ENCODE measurements around the gene HBM. TPM values are rescaled to one million over a fixed set of nuclear protein-coding genes. Genes with fewer than 3 reads are reported as not detected.
"Not testable (repeated sequence)": the region's sequence is repeated elsewhere in the genome, so short reads cannot be mapped to it uniquely, and the experiment has no call there.

Gene HBM
- total and polyA plus RNA-seq, 3 donors from 2014 or later: 1.6 to 3.7 TPM; not detected in 1

GRCh38 chr16:154217-155030 is 11.4 kb upstream of the HBM start:
- no peaks in the 10 kb centered on the region for H3K9me3 ChIP-seq
- no peak overlapping the region for H3K27ac ChIP-seq
- TF ChIP-seq POLR2A (IDR thresholded peaks at IDR 0.05) (no peak), CTCF (IDR thresholded peaks at IDR 0.05) (no peak)
- WGBS, 2 donors: 2 to 3% methylated on average over 25 to 32 of the region's 59 CpGs
- DNase-seq: no peak
- peaks cover 5% of the 10 kb centered on the region for H3K4me1 ChIP-seq
- intact Hi-C loops (cut with DNase I; ENCODE audit: low total_unique reads): no loop called here
- no peaks in the 10 kb centered on the region for H3K36me3 ChIP-seq (ENCODE audit: low read depth, missing control alignments)
- no peaks in the 10 kb centered on the region for H3K27me3 ChIP-seq
- H3K4me3 ChIP-seq: peak overlapping the region; percentile 36 to 51

GRCh38 chr16:155031-155398 is 10.8 kb upstream of the HBM start:
- Histone ChIP-seq H3K4me1 (peaks cover 5% of the 10 kb centered on the region), H3K36me3 (ENCODE audit: low read depth, missing control alignments) (no peaks in the 10 kb centered on the region), H3K4me3 (peak overlapping the region in 1 of 2 donors; percentile 51), H3K9me3 (no peaks in the 10 kb centered on the region), H3K27me3 (no peaks in the 10 kb centered on the region), H3K27ac (no peak overlapping the region)
- intact Hi-C loops (cut with DNase I; ENCODE audit: low total_unique reads): no loop called here
- TF ChIP-seq POLR2A (IDR thresholded peaks at IDR 0.05) (no peak), CTCF (IDR thresholded peaks at IDR 0.05) (no peak)
- no peak for DNase-seq
- 45 to 57% methylated on average over 7 of the region's 7 CpGs for WGBS, 2 donors

GRCh38 chr16:159136-159849 is 6.5 kb upstream of the HBM start:
- TF ChIP-seq POLR2A (IDR thresholded peaks at IDR 0.05) (no peak), CTCF (IDR thresholded peaks at IDR 0.05) (no peak)
- WGBS, 2 donors: 65 to 72% methylated on average over 6 of the region's 6 CpGs
- H3K4me1 ChIP-seq: peaks cover 4% of the 10 kb centered on the region
- no peaks in the 10 kb centered on the region for H3K36me3 ChIP-seq (ENCODE audit: low read depth, missing control alignments)
- DNase-seq: no peak
- H3K9me3 ChIP-seq: no peaks in the 10 kb centered on the region
- no peak overlapping the region for H3K4me3 ChIP-seq
- intact Hi-C loops (cut with DNase I; ENCODE audit: low total_unique reads): no loop called here
- H3K27ac ChIP-seq: no peak overlapping the region
- no peaks in the 10 kb centered on the region for H3K27me3 ChIP-seq

GRCh38 chr16:160242-160641 is 5.5 kb upstream of the HBM start:
- H3K27me3 ChIP-seq; H3K9me3 ChIP-seq; H3K27ac ChIP-seq; H3K4me3 ChIP-seq; intact Hi-C loops (cut with DNase I; ENCODE audit: low total_unique reads); H3K36me3 ChIP-seq (ENCODE audit: low read depth, missing control alignments); H3K4me1 ChIP-seq; DNase-seq: not testable (repeated sequence)
- 63 to 94% methylated on average over 4 to 16 of the region's 20 CpGs for WGBS, 2 donors

DNA sequence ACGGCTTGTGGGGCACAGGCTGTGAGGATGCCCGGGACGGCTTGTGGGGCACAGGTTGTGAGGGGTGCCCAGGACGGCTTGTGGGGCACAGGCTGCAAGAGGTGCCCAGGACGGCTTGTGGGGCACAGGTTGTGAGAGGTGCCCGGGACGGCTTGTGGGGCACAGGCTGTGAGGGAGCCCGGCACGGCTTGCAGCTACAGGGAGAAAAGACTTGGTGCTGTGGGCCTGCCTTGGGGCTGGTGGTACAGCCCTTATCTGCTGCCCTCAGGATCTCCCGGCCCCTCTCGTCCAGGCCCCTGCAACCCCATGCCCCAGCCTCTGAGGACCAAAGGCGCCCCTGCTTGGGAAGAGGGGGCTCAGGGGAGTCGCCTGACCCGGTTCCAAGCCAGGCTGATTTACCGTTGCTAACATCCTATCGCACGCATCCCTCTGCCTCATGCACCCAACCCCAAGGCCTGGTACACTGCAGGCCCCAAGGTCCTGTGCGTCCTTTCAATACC is 5.0 kb upstream of the HBM start:
- Histone ChIP-seq H3K4me3 (no peak overlapping the region), H3K9me3 (no peaks in the 10 kb centered on the region), H3K27me3 (no peaks in the 10 kb centered on the region), H3K4me1 (peaks cover 7% of the 10 kb centered on the region), H3K27ac (no peak overlapping the region), H3K36me3 (ENCODE audit: low read depth, missing control alignments) (no peaks in the 10 kb centered on the region)
- 69 to 71% methylated on average over 10 to 18 of the region's 18 CpGs for WGBS, 2 donors
- TF ChIP-seq CTCF (IDR thresholded peaks at IDR 0.05) (no peak), POLR2A (IDR thresholded peaks at IDR 0.05) (no peak)
- no peak for DNase-seq
- intact Hi-C loops (cut with DNase I; ENCODE audit: low total_unique reads): no loop called here

Data from testis (tissue), 3 donors.